ENCODE data around the gene TRIO. TPM values are rescaled to one million over a fixed set of nuclear protein-coding genes. Genes with fewer than 3 reads are reported as not detected.

Gene TRIO
- total and polyA plus RNA-seq, 2 of the 8 experiments (the other 6 are each of a cell fraction or from before 2014, with no cell fraction given): 35.1 to 69.1 TPM

- Histone ChIP-seq H2BK20ac (ENCODE audit: low read length) (no peak overlapping the region), H3K4me2 (ENCODE audit: insufficient read depth in 1 of 2, low read depth in 2 of 2, low read length in 2 of 2) (no peak overlapping the region), H3K23ac (ENCODE audit: insufficient read length) (no peak overlapping the region), H4K8ac (ENCODE audit: extremely low read depth, insufficient read depth, low read length) (no peak overlapping the region), H4K91ac (replicated peaks; ENCODE audit: insufficient read length, low read length) (no peak overlapping the region), H3K79me1 (ENCODE audit: low read depth, low read length) (no peaks in the 10 kb centered on the region), H3K4ac (replicated peaks; ENCODE audit: insufficient read length, low read depth, low read length) (no peak overlapping the region), H3K18ac (ENCODE audit: extremely low read depth, low read length) (no peak overlapping the region), H3K36me3 (ENCODE audit: control insufficient read depth in 2 of 4, insufficient read depth in 4 of 4, low read length in 3 of 4) (no peaks in the 10 kb centered on the region), H2BK120ac (replicated peaks; ENCODE audit: low read depth, low read length) (no peak overlapping the region), H2AK5ac (ENCODE audit: low read depth, low read length) (no peak overlapping the region), H3K4me3 (ENCODE audit: extremely low read depth in 1 of 4, insufficient read depth in 2 of 4, low read depth in 3 of 4, low read length in 4 of 4) (no peak overlapping the region), H3K27me3 (replicated peaks in 1 of 4; ENCODE audit: control insufficient read depth in 3 of 4, extremely low read depth in 1 of 4, insufficient read depth in 3 of 4, low read length in 3 of 4) (no peaks in the 10 kb centered on the region), H3K27ac (ENCODE audit: low read depth, low read length) (no peak overlapping the region), H3K9ac (replicated peaks in 1 of 4; ENCODE audit: extremely low read depth in 1 of 4, low read depth in 3 of 4, low read length in 3 of 4) (no peak overlapping the region), H4K20me1 (replicated peaks in 1 of 2; ENCODE audit: control insufficient read depth in 1 of 2, insufficient read depth in 2 of 2, low read length in 2 of 2) (no peaks in the 10 kb centered on the region), H4K5ac (ENCODE audit: insufficient read length, low read depth, low read length) (no peak overlapping the region), H3K23me2 (ENCODE audit: low read depth, low read length) (peaks cover 2% of the 10 kb centered on the region; the same call in 1 of the 2 replicates), H3K79me2 (ENCODE audit: control insufficient read depth in 1 of 2, insufficient read depth in 2 of 2, low read length in 2 of 2) (no peaks in the 10 kb centered on the region), H2BK12ac (ENCODE audit: low read depth, low read length) (no peak overlapping the region), H2BK15ac (ENCODE audit: low read length) (no peak overlapping the region), H3K9me3 (ENCODE audit: insufficient read depth in 2 of 2, low read depth in 1 of 2, low read length in 1 of 2) (no peaks in the 10 kb centered on the region), H3K14ac (ENCODE audit: insufficient read length) (no peak overlapping the region), H3K4me1 (replicated peaks in 1 of 4; ENCODE audit: control insufficient read depth in 3 of 4, insufficient read depth in 4 of 4, low read length in 3 of 4) (no peaks in the 10 kb centered on the region), H2AFZ (ENCODE audit: low read length) (no peak overlapping the region), H2BK5ac (ENCODE audit: low read depth, low read length) (no peak overlapping the region), H3K56ac (replicated peaks; ENCODE audit: insufficient read length, low read depth, low read length) (no peak overlapping the region)
- POLR2A ChIA-PET (ENCODE audit: partially characterized antibody): no interaction called here
- no peak for TF ChIP-seq SAP30 (IDR thresholded peaks at IDR 0.05; ENCODE audit: insufficient read depth, insufficient replicate concordance, low read length)
- TF ChIP-seq SIN3A (conservative IDR thresholded peaks at IDR 0.05 in 1 of 2, IDR thresholded peaks at IDR 0.05 in 1 of 2; ENCODE audit: low read depth in 1 of 2, low read length in 2 of 2): no peak
- CTCF ChIA-PET (ENCODE audit: partially characterized antibody): interaction anchor here (0.8 to 0.9 kb wide), 2 partner anchors 9 to 95 kb away, joined by 3 read pairs; no protein-coding TSS in a partner anchor
- WGBS, 2 experiments (ENCODE audit: extremely low coverage in 1 of 2, insufficient coverage in 1 of 2, insufficient read length in 1 of 2, insufficient replicate concordance in 2 of 2, low coverage in 1 of 2, low lambda C conversion rate in 2 of 2, missing lambda C conversion rate in 1 of 2): 76% methylated on average over 1 of the region's 1 CpG; no CpG with 5 or more reads in 1 of the 2 experiments
- FAIRE-seq: no peak
- no peak for DNase-seq (ENCODE audit: low read depth in 1 of 2, low spot score in 2 of 2)
Measured at GRCh38 chr5:14129123-14129522, 14.0 kb upstream of the TRIO start.
